ENCODE results near the gene EEPD1.

The EEPD1 gene

DNA sequence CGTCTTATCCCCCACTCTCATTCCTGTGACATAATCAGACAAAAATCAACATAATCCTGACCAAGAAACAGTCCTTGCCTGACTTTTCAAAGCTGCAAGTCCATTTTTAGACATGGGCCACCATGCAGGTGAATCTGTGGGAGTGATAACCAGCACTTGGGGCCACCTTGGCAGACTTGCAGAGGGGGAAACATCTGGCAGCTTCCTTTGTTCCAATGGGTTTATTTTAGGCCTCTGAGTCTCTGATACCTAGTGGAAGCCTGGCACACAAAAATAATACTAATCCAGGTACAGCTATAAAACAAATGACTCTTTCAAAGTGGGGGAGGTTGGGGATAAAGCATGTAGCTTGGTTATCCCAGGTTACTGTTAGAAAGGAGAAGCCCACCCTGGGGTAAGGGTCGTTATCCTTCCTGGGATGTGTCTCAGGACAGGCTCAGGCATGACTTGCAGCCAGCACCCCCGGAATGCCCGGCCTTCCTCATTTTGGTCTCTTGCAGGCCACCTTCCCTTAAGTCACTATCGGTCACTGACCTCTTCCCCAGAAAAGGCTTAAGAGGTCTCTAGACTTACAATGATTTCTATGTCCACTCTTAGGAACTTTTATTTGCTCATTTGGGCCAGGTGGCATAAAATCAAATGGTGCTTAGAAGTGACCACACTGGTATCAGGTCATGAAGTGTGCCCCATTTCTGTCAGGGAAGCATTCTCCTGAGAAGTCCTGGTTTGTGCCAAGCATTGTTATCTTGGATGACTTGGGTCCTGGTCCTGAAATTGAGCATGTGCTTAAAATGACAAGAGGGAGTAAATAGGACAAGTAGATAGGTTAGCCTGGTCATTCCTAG, 37.6 kb downstream of the EEPD1 start:
- no peak for DNase-seq (ENCODE audit: low read depth)

DNA sequence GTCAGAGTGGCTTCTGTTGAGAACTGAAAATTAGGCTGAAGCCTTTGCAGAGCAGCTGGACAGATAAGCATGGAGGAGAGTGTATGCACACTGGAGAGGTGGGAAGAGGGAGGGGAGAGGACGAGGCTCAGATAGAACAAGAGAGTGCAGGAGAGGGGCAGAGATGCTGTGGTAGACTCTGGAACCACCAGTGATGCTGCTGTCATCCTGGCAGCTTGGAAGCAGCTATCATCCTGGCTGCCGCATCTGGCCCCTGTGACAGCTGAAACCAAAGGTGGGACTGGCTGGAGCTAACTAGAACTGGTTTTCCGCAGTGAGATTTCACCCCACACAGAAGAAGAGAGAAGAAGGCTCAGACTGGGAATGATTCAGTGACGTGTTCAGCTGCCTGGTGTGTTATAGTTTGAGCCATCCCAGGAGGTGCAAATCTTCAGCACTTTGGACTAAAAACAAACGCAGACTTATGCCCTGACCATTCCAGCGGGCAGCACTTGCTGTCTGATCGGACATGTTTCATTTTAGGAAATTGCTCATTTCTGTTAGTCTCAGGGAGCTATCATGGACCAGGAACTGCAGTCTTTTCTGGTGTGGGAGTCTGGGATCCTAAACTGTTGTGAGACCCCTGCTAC, 38.4 kb downstream of the EEPD1 start:
- no peak for DNase-seq (ENCODE audit: low read depth)

DNA sequence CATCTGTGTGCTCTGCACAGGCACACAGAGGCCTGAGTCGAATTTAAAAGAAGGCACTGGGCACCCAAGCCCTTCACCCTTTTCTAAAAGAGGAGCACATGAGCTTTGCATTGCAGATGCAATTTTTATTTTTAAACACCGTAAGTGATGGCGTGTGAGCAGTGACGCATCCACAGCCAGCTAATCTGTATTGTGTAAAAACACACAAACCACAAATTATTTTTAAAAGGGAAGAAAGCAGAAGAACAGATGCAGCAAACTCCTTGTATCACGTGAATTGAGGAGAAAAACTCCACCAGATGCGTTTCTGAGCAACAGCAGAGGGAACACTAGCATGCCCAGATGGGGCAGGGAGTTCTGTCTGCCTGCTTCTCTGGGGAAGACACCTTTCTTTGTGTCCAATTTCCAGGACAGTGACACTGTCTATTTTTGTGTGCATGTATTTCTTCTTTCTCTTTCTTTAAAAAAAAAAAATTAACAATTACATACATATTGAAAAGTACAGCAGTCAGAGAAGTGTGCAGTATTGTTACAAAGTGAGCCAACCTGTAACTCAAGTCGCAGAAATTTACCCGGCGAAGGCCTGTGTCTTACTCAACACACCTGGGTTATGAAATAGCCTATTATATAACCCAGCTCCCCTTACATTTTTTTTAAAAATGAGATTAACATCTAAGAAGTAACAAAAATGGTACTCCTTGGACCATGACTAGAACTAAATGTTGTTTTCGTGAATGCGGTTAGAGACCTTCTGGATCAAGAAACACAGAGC, 39.2 kb downstream of the EEPD1 start:
- DNase-seq (ENCODE audit: low read depth) = peak; percentile 80

DNA sequence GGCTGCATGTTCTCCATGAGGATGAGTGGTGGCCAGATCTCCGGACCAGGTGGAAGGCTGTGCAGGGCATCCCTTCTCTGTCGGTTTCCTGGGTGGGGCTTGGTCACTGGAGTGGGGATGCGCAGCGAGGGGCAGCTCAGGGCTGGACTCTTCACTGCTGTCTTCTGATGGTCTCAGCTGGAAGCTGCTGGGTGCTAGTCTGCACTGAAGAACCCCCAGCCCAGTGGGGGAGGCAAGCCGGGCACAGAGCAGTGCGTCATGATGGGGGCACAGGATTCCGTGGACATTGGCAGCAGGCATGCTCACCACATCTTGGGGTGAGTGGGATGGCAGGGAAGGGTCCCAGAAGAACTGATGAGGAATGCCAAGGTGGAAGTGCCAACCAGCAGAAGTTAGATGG, 39.8 kb downstream of the EEPD1 start:
- DNase-seq (ENCODE audit: low read depth) = no peak

DNA sequence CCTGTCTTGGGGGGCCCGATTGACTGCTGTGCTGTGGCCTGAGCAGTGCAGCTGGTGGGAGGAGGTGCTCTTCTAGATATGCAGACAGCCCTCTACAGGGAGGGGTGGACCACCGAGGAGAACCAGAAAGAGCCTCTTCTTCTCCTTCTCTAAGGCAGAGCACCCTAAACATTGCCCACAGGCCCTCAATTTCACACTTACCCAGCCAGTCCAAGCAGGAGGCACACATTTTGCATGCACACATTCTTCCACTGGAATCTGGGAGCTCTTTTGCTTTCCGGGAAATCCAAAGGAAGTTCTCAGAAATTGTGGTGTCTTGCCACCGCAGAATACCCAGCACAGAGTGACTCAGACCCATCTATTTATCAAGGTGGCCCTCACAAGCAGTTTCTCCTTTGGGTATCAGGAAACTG, 45.8 kb downstream of the EEPD1 start:
- peak; percentile 30 for DNase-seq (ENCODE audit: low read depth)

DNA sequence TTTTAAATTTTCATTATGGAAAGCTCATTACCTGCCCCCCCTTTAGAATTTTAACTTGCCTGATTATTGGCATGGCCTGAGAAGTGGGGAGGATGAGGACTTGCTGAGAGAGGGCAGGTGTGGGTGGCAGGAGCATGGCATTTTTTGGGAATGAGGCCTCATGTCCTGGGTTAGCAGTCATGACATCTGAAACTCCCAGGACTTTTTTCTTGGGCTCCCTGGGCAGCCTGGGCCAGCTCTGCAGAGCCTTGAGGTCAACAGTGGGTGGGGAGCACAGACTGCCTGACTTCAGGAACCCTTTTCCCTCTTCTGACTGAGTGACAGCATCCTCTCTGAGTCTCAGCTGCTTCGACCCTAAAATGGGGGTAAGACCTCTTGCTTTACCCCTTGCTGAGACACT, 46.3 kb downstream of the EEPD1 start:
- DNase-seq (ENCODE audit: low read depth) = no peak

DNA sequence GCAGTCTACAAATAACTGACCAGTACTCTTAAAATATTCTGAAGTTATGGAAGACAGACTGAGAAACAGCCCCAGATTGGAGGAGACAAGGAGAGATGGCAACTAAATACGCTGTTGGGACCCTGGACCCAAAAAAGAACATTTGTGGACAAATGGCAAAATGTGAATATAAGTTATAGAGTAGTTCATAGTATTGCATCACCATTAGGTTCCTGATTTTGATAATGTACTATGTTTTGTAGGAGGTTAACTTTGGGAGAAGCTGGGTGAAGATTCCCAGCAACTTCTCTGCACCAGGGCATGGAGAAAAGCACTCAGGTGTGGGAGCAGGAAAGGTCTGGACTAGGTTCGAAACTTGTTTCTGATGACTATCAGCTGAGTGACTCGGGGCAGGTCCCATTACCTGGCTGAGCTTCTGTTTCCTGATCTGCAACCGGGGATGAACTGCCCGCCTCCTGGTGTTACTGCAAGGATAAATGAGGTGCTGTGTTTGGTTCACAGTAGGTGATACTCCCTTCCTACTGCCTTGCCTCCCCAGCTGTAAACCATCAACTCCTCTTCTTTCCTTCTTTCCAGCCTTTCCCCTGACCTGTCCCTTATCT, 48.2 kb downstream of the EEPD1 start:
- no peak for DNase-seq (ENCODE audit: low read depth)

DNA sequence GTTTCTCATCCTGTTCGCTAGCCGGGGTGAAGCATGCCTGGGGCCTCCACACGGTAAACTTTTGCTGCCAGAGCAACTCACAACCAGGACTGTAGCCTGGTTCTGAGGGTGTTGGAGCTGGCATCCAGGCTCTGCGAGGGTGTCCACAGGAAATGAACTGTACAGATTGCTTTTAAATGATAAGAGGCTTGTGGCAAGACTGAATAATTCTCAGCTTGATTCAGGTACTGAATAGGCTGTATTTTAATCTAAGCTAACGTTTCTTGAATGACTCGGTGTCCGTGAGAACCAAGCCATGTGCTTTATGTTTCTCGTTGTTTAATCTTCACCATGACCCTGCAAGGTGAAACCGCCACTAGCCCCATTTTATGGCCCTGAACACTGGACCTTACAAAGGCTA, 49.3 kb downstream of the EEPD1 start:
- DNase-seq (ENCODE audit: low read depth) = peak; percentile 50

DNA sequence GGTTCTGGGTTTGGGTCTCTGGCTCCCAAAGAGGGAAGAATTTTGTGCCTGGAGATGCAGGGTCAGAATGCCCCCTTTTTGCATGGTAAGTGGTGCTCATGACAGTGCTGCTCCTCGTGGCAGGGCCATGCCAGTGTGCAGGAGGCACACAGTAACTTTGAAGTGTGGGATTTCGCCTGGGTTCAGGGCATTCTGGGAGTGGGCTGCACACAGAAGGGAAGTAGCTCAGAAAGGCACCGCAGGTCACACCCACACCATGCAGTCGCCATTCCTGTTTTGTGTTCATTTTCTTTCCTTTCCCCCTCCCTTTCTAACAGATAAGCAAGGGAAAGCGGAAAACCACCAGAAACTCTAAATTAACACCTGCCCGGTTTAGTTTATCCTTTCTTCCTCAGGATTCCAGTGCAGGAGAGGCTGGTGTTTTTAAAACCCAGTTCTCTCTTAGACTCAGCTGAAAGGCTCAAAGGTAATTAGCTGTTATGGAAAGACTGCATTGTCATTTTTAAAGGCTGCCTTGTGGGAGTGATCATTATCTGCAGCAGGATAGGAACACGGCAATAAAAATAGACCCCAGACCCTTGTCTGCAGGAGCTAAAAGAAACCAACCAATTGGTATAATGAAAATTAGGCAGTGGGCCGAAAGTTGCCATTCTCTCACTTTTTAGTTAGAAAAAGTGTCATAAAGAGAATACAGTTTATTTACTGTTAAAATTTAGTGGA, 50.2 kb downstream of the EEPD1 start:
- no peak for DNase-seq (ENCODE audit: low read depth)

DNA sequence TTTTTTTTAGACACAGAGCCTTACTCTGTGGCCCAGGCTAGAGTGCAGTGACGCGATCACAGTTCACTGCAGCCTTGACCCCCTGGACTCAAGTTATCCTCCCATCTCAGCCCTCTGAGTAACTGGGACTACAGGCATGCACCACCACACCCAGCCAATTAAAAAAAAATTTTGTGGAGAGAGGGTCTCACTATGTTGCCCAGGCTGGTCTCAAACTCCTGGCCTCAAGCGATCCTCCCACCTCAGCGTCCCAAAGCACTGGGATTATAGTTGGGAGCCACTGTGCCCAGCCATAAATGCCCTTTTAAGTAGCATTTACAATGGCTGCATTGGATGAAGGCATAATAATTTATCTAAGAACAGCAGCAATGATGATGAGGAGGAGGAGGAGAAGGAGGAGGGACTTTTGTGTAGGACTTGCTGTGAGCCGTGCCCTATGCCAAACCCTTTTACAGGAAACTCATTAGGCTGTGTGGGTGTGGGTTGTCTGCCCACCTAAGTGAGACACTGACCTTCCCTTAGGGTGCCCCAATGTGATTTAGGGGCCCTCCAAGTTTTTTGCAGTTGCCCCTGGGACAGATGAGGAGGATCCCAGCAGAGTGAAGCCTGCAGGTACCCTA, 51.1 kb downstream of the EEPD1 start:
- no peak for DNase-seq (ENCODE audit: low read depth)

DNA sequence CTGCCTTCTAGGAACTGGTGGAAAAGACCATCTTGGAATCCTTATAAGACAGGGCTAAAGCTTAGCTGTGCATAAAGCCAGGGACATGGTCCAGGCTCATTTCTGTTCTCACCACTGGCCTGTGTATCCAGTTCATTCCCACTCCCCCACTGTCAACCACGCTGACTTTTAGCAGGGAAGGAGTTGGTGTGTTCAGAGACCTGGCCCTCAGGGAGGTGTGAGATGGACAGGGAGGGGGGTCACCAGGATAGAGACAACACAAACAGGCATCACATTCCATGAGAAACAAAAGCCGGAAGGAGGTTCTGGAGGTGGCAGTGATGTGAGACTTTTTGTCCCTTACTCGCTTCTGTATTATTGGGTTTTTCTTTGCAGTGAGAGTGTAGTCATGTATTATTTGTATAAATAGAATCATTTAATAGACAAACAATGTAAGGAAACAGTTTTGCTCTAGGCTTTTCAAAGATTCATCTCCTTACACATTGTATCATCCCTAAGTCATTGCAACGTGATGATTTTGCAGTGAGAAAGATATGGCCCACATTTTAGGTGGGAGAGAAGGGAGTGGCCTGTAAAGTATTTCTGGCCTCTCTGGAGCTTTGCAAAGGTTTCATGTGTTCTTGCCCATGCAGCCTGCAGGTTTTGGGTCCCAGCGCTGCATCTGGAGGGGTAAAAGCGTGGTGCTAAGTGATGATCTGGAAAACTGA, 52.0 kb downstream of the EEPD1 start:
- DNase-seq (ENCODE audit: low read depth) = no peak

DNA sequence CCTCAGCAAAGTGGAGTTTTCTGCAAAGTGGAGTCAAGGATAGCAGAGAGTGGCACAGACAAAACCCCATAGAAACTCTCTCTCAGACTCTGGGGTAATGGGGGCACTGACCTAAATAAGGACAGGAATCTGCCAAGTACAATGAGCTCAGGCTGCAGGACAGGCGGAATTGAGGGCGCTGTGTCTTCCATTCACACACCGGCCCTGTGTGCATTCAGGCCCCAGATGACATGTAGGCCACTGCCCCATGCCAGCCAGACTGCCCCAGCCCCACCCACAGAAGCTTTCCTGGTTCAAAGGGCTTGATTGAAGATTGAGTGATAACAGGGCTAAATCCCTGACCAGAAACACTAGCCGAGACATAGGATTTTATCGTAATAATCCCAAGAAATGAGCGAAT, 52.7 kb downstream of the EEPD1 start:
- no peak for DNase-seq (ENCODE audit: low read depth)

DNA sequence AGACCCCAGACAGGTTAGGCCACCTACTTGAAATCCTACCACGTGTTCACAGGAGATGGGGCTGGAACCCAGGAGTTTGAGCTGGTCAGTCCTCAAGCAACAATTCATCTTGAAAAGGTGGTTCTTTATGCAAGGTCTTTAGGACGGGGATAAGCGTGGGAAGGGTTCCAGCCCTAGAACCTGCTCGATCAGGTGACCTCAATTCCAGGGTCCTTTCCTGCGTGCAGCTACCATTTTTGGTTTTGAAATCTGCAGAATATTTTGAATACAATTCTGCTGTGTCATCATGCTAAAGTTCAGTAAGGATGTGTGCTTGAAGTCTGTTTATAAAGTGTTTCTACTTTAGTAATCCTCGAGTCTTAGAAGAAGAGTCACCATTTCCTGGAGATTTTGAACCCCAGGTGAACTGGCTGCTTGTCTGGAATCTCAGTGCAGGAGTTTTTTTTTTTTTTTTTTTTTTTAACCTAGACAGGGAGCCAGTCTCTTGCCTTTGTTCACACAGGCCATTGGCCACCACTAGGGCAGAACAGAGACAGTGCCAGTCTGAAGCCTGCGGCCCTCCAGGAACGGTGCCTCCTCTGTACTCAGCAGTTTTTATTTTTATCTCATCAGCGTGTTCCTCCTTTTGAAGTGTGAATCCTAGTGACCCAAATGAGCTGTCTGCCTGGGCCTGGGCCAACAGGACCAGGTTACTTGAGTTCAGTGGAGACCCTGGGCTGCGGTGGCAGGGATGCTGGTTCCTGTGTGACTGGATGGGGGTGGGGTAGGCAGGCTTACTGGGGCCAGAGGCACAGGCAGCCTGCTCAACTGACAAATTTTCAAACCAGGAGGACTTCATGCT, 54.6 kb downstream of the EEPD1 start:
- peak; percentile 92 for DNase-seq (ENCODE audit: low read depth)

DNA sequence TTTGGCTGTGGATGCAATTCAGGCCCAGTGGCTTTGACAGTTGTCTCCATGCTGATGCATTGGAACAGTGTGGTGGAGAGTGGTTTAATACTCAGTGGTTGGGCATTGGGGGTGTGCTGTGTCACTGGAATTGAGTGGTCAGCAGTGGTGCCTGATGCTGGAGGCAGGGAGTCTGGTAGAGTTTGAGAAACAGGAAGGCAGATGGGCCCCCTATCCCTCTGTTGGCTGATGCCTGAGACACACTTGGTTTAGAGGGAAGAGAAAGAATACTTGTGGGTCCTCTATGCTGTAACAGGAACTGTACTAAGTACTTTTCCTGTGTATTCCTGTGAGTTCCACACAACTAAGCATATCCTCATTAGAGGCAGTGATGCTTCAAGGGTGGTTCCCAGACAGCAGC, 55.4 kb downstream of the EEPD1 start:
- peak; percentile 36 for DNase-seq (ENCODE audit: low read depth)

DNA sequence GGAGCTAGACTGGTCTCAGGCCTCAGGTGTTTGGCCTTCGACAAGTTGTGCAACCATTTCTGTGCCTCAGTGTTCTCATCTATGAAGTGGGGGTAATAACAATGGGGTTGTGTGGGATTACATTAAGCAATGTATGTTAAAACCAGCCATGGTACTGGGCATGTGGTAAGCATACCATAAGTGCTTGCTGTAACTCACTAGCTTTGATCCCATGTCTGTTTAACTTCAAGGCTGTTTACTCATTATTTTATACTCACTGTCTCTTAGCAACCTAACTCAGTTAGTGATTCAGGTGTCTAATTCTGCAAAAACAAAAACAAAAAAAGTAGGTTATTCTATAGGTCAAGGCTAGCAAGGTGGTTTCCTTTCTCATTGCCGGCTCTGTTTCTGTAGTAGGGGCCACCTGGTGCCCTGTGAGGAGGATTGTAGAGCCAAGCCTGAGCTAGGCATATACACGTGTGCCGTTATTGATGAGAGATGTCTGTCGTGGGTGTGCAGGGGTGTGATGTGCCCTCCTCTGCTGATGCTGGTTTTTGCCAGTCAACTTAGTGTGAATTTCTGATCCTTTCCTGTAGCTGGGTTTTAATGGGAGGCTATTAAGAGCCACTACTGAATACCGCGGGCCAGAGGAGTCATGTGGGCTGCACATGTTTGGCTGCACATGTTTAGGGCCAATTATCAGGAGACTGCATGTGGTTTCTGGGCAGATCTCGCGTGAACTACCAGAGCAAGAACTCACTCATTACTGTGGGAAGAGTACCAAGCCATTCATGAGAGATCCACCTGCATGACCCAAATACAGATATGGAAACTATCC, 56.2 kb downstream of the EEPD1 start:
- peak; percentile 88 for DNase-seq (ENCODE audit: low read depth)

DNA sequence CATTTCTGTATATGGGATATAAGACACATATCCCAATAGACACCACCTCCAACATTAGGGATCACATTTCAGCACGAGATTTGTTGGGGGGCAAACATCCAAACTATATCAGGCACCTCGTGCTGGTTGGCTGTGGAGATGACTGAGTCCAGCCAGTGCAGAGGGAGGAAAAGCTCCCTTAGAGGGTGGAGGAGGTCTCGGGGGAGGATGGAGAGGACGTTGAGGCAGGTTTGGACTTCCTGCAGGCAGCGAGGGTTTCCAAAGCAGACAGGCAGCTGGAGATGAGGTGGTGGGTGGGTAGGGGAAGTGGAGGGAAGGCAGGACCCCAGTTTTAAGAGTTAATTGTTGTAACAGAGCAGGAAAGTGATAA, 56.7 kb downstream of the EEPD1 start:
- DNase-seq (ENCODE audit: low read depth) = no peak

DNA sequence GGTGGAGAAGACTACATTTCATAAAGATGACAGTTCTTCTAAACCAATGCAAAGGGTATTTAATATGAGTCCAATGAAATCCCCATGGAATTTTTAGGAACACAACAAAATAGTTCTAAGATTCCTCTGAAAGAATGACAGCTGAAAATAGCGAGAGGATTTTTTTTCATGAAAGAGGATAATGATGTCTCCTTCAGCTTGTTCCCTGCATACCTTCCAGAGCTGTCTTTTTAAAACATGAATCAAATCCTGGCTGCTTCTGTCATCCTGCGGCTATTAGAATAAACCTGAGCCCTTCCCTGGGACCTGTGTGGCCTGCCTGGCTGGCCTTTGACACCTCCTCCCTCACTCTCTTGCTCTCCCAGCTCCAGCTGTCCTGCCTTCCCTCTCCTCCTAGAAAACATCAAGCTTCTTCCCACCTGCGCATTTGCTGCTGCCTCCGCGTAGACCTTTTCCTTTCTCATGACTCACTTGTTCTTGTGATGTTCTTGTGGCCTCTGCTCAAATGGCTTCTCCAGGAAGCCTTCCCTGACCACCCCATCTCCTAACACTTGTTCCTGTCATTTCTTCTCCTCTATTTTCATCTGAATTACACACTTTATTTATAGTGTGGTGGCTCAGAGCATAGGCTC, 57.4 kb downstream of the EEPD1 start:
- DNase-seq (ENCODE audit: low read depth) = peak; percentile 55

DNA sequence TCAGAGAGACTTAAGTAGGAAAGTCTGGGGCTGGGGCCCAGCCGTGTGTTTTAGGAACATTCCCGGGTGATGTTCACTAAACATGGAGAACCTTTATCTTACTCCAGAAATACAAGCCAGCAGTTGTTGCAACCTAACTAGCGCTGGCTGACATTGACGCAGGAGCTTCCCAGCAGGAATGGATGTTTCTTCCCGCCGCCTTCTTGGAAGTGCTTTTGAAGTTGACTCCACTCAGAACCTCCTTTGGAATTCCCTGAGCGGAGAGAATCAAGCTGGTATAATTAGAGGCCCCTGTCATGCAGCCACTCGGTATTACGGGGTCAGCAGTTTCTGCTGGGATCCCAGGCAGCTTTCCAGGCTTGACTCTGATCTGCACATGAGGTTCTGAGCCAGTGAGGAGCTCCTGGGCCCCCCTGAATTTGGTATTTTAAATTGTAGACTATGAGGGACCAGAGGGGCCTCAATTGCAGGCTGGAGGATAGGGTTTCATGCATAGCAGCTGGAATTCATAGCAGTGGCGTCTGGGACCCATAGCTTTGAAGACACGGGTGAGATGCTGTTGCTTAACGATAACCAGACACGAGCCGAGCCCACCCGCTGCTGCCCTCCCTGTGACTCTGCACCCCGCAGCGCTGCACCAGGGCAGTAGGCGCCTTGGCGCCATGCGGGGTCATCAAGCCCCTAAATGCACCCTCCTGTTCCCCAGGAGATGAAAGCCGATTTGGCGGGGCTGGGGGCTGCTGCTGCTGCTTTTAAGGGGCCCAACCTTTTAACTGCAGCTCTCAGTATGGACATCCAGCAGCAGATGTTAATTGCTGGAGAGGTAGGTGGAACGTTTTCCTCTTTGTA, 61.8 kb downstream of the EEPD1 start:
- no peak for DNase-seq (ENCODE audit: low read depth)
